Stimulated activated CD8-positive, alpha-beta memory T cell treated with anti-CD3 and anti-CD28 coated beads, Interleukin-2, amount 100 ng/mL, for 1 hour (primary cell): ENCODE data around the gene MAN1C1.

Source experiments
- DNase-seq, 2 donors: peaks; one replicate each; pipeline ENCODE4 v3.0.0-alpha.2; 2020; ENCODE audit warnings: low read depth in 2 of 2

MAN1C1 gene

DNA sequence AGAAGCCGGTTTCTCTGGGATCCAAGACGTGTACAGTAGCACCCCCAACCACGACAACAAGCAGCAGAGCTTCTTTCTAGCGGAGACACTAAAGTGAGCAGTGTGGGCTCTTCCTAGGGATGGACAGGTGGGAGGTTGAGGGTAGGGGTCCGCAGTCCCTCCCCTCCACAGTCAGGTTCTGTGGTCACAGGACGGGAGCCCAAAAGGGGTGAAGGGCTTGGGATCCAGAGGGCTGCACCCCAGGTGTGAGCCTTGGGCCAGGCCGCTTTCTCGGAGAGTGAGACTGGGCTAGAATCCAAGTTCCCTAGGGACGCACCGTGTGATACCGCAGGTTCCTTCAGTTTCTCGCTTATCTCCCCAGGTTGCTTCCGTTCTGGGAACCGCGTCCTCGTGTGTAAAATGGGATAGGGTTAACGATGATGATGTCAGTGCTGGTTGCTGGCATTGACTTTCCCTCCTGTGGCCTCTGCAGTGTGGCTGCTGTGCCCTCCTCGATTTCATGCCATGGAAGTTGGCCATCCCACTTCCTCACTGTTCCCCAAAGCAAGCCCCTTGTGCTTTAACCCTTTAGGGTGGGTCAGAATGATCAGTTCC, 166.1 kb downstream of the MAN1C1 start:
- no peak for DNase-seq

DNA sequence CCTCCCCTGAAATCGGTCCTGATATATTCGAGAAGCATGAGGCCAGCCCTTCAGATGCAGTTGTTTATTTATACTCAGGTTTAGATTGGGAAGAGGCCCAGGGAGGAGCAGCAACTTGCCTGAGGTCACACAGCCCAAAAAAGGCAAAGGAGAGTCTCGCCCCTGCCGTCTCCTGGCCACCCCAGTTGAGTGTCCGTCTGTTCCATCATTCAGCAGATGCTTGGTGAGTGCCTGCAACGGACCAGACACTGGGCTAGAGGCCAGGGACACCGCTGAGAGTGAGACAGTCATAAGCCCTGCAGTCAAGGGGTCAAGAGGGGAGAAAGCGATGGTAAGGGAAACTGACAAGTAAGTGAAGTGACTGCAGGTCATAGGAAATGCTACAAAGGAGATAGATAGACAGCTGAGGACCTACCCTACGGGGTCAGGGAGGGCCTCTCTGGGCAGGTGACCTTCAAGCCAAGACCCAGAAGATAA, 168.0 kb downstream of the MAN1C1 start:
- DNase-seq: no peak

DNA sequence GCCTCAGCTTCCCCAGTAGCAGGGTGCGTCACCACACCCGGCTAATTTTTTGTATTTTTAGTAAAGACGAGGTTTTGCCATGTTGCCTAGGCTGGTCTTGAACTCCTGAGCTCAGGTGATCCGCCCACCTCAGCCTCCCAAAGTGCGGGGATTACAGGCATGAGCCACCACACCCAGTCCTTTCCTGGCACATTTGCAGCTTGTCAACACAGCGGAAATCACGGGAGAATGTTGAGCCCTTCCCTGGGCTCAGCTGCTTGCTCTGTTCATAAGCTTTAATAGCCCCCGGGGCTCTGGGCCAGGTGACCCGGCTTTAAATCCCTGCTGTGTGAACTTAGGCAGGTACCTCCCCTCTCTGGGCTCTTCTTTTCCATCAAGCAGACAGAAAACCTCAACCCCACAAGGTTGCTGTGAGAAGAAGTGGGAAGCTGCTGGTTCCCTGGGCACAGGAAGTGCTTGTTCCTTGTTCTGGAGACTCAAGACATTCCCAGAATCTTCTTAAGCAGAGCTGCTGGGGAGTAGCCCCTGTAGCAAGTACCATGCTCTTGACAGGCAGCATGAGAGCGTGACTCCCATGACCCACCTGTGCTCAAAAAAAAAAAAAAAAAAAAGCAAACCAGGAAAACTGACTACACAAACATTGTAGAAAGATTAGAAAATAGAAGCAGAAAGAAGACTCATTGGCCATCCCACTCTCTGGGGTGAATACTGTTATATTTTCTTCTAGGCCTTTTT, 168.9 kb downstream of the MAN1C1 start:
- DNase-seq: no peak

DNA sequence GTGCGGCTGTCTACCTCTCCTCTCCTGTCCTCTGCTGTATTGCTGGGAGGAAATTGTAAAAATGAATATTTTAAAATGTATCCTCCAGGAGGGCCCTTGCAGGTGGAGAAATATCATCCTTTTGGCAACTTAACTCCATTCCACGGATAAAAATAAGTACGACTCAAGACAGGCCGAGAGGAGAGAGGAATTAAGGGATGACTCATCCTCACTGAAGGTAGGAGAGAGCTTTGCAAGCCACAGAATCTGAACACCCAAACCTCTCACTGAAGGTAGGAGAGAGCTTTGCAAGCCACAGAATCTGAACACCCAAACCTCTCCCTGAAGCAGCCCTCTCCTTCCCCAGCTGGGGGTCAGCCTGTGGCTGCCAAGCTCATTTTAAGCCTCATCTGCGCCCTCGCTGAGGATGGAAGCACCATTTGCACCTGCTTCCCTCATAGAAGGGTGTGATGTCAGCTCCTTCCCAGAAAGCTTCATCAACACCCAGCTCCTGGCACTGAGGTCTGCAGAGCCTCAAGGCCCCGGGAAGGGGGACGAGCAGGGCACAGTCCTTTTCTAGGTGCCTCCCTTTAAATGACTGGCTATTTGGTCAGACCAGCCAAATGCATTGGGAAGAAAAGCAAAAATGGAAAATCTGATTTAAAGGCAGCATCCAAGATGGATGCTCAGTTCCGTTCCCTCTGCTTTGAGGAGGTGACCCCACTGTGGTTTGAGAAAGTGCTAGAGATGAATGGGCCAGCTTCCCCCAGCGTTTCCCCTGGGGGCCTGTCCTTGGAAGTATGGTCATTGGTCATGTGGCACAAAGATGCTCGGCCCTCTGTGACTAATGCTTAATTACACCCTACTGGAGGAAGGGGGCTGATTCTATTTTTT, 170.5 kb downstream of the MAN1C1 start:
- DNase-seq: no peak

DNA sequence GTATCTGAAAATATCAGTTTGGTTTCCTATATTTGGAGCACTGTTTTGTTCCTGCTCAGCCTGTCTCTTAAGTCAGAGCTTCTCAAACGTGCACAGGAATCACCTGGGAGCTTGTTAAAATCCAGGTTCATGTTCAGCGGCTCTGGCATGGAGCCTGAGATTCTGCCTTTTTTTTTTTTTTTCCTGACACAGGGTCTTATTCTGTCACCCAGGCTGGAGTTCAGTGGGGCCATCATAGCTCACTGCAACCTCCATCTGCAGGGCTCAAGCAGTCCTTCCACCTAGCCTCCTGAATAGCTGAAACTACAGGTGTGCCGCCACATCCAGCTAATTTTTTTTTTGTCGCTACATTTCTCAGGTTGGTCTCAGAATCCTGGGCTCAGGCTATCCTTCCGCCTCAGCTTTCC, 171.2 kb downstream of the MAN1C1 start:
- DNase-seq: no peak

DNA sequence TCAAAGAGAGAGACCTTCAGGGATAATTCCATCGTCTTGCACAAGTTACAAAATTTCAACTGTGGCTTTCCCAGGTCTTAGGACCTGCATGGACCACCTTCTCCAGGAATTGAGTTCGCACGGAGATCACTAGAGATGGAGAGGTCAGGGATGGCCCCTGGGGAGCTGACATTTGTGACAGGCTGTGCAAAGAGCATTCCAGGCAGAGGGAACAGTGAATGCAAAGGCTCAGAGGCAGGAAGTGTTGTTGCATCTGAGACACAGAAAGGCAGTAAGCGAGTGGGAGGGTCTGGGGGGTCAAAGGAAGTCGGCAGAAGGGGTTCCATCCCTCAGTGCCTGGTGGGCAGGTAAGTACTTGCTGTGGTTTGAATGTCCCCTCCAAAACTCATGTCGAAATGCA, 173.9 kb downstream of the MAN1C1 start:
- DNase-seq: no peak

DNA sequence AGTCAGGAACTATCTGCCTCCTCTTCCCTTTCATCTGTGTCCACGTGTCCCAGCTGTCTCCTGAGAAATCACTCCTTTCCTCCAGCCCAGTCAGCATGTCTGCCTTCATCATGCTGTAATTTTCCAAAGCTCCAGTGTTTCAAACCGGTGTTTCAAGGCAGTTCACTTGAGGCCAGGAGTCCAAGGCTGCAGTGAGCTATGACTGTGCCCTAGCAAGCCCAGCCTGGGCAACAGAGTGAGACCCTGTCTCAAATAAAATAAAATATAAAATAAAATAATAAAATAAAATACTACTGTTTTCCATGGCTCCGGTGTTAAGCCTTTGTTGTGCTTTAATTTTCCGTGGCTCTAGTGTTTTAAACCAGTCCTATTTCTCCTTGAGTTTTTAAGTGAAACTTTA, 175.5 kb downstream of the MAN1C1 start:
- no peak for DNase-seq

DNA sequence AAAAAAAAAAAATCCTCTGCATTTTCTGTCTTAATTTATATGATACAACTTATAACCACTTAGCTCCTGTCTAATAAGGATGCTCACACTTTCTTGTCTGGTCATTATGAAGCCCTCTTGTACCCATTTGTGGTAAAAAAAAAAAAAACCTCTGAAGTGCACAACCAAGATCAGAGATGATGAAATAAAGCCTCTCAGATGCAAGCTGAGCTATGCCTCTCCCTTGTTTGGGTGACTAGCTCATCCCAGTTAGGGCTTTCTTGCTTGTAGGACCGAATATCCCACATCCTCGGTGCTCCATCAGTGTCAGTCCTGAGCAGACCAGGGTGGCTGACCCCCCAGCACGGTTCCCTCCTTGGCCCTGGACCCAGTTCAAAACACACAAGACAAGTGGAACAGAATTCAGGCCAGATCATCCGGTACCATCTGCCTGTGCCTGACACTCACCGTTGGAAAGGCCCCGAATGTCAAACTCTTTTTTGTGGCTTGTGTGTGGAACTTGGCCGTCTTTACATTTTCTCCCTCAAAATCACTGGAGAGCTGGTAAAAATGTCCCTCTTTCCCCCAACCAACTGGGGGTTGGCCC, 177.1 kb downstream of the MAN1C1 start:
- no peak for DNase-seq

DNA sequence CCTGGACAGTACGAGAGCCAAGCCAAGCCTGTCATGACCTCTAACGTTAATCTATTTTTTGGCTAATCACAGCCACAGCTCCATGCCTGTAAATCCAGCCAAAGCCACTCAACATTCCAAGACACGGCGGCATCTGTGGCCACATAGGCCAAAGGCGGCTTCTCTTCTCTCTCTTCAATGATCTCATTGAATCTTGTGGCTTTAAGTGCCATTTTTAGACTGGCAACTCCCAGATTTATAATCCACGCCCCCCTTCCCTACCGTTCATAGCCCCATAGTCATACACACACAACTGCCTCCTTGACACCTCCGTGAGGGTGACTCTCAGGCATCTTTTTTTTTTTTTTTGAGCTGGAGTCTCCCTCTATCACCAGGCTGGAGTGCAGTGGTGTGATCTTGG, 177.7 kb downstream of the MAN1C1 start:
- DNase-seq: no peak

DNA sequence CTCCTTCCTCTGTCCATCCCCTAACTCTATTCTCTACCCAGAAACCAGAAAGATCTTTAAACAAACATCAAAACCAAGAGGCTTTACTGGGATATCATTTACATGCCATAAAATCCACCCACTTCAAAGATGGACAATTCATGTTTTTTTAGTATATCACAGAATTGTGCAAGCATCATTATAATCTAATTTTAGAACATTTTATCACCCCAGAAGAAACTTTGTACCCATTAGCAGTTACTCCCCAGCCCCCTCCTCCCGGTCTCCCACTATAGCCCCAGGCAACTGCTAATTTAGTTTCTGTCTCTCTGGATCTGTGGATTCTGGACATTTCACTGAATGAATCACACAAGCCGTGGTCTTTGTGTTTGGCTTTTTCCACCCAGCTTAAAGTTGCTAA, 178.6 kb downstream of the MAN1C1 start:
- DNase-seq: no peak

DNA sequence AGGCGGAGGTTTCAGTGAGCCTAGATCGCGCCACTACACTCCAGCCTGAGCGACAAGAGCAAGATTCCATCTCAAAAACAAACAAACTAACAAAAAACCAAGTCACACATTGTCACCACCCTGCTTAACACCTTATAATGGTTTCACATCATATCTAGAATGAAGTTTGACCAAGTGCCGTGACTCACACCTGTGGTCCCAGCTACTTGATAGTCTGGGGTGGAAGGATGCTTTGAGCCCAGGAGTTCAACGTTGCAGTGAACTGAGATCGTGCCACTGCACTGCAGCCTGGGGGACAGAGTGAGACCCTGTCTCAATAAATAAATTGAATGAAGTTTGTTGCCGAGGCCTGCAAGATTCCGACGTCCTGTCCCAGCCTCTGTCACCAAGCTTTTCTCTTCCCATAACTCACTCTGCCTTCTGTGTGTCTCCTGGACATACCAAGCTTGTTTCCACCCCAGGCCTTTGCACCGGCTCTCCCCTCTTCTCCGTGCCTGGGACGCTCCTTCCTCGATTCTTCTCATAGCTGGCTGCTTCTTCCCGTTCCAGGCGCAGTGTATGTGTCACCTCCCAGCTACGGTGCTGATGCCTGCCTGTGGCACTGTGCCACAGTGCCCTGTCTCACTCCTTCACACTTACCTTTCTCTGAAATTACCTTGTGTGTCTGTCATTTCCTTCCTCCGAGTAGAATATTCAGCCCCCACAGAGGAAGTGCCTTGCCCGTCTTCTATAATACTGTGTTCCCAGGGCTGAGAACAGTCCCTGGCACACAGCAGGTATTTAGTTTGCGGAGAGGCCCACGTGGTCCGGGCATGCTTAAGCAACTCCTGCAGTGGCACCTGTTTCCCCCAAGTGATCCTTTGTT, 179.6 kb downstream of the MAN1C1 start:
- DNase-seq: no peak

DNA sequence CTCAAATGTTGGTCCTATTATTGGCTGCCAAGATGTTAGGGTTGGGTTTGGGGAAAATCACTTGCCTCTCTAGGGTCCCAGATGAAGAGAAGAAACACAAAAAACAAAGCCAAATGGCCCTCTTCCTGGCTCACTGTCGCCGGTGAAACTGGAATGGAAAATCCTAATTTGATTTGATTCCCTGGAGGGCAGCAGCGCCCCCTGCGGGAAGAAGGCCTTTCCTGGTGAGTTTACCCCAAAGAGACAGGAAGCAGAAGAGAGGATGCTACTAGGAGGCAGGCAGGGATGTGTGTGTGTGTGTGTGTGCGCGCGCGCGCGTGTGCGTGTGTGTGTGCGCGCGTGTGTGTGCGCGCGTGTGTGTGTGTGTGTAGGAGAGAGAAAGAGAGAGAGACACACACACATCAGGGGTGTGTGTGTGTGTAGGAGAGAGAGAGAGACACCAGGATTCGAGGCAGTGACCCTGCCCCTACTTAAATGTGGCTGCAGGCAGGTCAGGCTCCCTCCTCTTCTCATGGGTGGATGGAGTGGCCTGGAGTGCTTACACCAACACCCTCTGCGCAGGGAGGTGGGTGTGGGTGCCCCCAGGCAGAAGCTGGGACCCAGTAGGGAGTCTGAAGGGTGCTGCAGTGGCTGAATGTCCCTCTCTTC, 180.3 kb downstream of the MAN1C1 start:
- DNase-seq: peak; percentile 65 to 69

DNA sequence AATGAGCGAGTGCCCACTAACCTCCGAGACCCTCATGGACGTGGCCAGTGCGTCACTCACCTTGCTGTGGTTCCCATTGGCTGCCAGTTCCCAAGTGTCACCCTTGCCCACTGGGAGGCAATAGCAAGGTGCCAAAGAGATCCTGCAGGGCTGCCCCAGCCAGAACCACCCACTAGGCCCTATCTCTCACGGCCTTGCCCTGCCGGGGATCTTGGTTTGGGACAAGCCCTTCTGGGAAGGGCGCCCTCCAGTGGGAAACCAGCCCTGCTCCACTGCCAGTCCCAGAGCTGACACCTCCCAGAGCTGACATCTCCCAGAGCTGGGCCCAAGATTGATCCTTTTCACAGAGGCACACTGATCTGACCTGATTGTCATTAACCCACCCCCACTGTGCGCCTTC, 181.3 kb downstream of the MAN1C1 start:
- DNase-seq: no peak

DNA sequence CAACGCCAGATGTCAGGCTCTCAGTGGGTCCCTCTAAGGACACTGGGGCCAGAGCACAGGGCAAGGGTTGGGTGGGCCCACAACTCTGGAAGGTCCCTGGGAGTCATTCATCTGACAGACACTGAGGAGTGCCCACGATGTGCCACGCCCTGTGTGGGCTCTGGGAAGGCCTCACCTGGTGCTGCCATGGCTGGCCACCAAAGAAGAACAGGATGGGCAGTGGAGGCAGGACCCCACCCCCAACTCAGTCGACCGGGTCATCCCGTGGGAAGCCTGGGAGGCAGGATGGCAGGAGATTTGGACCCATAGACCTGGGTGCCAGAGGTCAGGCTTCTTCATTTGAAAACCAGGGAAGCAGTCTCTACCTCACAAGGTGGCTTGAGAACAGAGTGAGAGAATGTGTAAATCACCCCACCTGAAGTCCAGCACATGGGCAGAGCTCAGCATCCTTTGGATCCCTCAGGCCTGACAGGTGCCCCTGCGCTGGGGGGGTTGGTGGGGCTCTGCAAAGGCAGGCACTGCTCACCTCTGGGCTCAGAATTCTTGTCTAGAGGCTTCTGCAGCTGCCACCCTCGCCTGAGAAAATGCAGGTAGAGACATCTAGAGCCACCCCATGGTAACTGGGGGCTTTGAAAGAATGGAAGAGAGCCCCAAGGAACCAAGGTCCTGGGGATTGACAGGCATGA, 182.2 kb downstream of the MAN1C1 start:
- no peak for DNase-seq

DNA sequence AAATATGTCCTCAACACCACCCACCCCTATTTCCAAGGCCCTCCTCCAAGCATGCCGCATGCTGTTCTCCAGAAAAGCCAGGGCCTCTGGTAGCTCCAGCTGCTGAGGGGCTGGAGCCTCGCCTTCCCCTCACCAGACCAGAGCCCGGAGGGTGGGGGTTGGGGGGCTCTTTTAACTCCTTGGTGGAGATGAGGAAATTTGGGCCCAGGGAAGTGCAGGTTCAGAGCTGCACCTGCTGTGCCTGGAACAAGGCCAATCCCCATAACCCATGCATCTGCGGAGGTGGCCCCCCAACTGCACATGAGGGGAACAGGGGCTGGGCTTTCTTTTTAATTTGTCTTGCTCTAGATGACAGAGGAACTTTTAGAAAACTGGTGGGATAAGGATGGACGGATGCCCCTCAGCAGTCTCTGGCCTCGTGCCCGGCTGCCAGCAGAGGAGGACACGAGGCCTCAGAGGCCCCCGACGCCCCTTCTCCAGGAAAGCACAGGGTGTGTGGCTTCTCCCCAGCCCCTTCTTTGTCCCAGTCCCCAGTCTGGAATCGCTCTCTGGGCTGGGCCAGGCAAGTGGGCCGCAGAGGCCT, 182.9 kb downstream of the MAN1C1 start:
- DNase-seq: no peak

DNA sequence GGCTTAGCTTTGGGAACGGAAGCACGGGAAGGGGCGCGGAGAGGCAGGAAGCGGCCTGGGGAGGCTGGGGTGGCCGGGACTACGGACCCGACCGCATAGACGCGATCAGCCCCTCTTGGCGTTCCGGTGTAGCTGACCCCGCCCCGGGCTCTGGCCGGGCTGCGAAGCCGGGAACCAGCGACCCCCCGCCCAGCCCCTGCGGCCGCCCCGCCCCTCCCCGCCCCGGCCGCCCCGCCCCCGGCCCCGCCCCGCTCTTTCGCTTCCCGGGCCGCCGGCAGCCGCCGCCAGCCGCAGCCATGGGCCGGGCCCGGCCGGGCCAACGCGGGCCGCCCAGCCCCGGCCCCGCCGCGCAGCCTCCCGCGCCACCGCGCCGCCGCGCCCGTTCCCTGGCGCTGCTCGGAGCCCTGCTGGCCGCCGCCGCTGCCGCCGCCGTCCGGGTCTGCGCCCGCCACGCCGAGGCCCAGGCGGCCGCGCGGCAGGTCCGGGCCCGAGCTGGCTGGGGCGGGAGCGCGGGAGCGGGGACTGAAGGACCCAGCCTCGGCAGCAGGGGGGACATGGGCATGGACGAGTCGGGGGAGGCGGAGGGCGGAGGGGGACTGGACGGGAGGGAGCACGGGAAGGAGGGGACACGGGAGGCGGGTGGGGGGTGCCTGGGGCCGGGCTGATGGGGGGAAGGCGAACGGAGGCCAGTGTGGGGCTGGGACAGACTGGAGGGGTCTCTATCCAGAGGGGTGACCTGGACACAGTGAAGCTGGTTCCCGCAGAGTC, 183.5 kb downstream of the MAN1C1 start, which contains the start of gene SELENON:
Gene SELENON (plus strand): TSS at position 259 of the 768 bp plus-strand sequence. CDS start 38 bp downstream, at position 297.
- DNase-seq: no peak

DNA sequence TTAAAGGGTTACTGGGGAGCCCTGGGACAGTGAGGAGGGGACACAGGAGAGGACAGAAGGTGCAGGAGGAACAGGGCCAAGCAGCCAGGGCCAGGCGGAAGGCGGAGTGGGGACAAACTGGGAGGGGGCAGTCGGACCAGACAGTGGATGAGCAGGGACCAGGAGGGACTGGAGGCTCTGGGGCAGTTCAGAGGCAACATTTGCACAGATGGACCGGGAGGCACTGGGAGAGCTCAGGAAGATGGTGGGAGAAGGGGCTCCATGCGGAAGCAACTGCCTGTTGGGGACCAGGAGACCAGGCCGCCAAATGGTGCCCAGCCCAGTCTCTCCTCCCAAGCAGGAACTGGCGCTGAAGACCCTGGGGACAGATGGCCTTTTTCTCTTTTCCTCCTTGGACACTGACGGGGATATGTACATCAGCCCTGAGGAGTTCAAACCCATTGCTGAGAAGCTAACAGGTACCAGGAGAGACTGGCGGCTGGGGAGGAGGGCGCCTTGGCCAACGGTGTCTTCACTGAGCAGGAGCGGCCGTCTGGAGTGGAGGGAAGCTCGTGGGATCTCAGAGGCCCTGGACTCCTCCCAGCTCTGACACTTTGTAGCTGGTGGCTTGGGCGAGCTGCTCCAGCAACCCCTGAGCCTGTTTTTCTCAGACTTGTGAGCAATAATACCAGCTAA, 184.2 kb downstream of the MAN1C1 start:
- DNase-seq: no peak

DNA sequence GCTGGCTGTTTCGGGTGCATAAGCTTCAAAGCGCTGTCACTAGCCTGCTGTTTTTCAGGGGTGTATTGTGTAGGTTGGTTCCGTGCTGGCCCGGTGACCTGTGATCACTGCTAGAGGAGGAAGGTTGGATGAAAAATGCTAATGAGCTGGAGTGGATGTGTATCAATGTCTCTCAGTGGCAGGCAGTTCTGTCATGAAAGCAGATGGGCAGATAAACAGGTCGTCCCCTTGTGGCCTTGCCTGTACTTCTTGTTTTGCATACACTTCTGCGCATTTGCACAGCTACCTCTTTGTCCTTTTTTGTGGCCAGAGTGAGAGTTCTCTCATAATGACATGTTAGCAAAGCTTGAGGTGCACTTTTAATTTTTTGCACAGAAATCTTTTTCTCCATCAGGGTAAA, 186.3 kb downstream of the MAN1C1 start:
- no peak for DNase-seq
